Measurements from ENCODE around the gene PRKCE.
"Not testable (repeated sequence)": the region's sequence is repeated elsewhere in the genome, so short reads cannot be mapped to it uniquely, and the experiment has no call there.

Gene PRKCE

GRCh38 chr2:46194856-46195255 lies 543.4 kb downstream of the PRKCE start:
- DNase-seq (ENCODE audit: low read depth), result no peak

- DNase-seq (ENCODE audit: low read depth), result no peak
Observed at GRCh38 chr2:46195819-46196218, 544.3 kb downstream of the PRKCE start.

- no peak for DNase-seq (ENCODE audit: low read depth)
Observed at GRCh38 chr2:46196871-46197462, 545.5 kb downstream of the PRKCE start.

GRCh38 chr2:46197672-46198071 lies 546.2 kb downstream of the PRKCE start:
- DNase-seq (ENCODE audit: low read depth), result no peak

- no peak for DNase-seq (ENCODE audit: low read depth)
Observed at GRCh38 chr2:46198164-46198883, 546.8 kb downstream of the PRKCE start.

GRCh38 chr2:46198966-46199365 lies 547.5 kb downstream of the PRKCE start:
- no peak for DNase-seq (ENCODE audit: low read depth)

- no peak for DNase-seq (ENCODE audit: low read depth)
Observed at GRCh38 chr2:46200100-46200690, 548.7 kb downstream of the PRKCE start.

GRCh38 chr2:46200861-46201605 lies 549.6 kb downstream of the PRKCE start:
- no peak for DNase-seq (ENCODE audit: low read depth)

GRCh38 chr2:46202453-46202852 lies 551.0 kb downstream of the PRKCE start:
- DNase-seq (ENCODE audit: low read depth), result no peak

- DNase-seq (ENCODE audit: low read depth), result no peak
Observed at GRCh38 chr2:46202987-46203386, 551.5 kb downstream of the PRKCE start.

GRCh38 chr2:46203636-46204035 lies 552.2 kb downstream of the PRKCE start:
- not testable (repeated sequence) for DNase-seq (ENCODE audit: low read depth)

GRCh38 chr2:46207591-46207990 lies 556.1 kb downstream of the PRKCE start:
- no peak for DNase-seq (ENCODE audit: low read depth)

GRCh38 chr2:46208766-46209165 lies 557.3 kb downstream of the PRKCE start:
- DNase-seq (ENCODE audit: low read depth), result no peak

GRCh38 chr2:46210063-46210462 lies 558.6 kb downstream of the PRKCE start:
- DNase-seq (ENCODE audit: low read depth), result no peak

- DNase-seq (ENCODE audit: low read depth), result no peak
Observed at GRCh38 chr2:46211461-46211860, 560.0 kb downstream of the PRKCE start.

- DNase-seq (ENCODE audit: low read depth), result no peak
Observed at GRCh38 chr2:46213906-46214305, 562.4 kb downstream of the PRKCE start.

GRCh38 chr2:46216213-46216612 lies 564.7 kb downstream of the PRKCE start:
- DNase-seq (ENCODE audit: low read depth), result no peak

GRCh38 chr2:46223514-46223913 lies 572.0 kb downstream of the PRKCE start:
- not testable (repeated sequence) for DNase-seq (ENCODE audit: low read depth)

- no peak for DNase-seq (ENCODE audit: low read depth)
Observed at GRCh38 chr2:46225150-46225625, 573.7 kb downstream of the PRKCE start.

- DNase-seq (ENCODE audit: low read depth), result no peak
Observed at GRCh38 chr2:46225730-46226129, 574.3 kb downstream of the PRKCE start.

GRCh38 chr2:46226620-46227019 lies 575.1 kb downstream of the PRKCE start:
- no peak for DNase-seq (ENCODE audit: low read depth)

GRCh38 chr2:46227022-46227421 lies 575.5 kb downstream of the PRKCE start:
- no peak for DNase-seq (ENCODE audit: low read depth)

Data from stimulated activated CD4-positive, alpha-beta T cell treated with anti-CD3 and anti-CD28 coated beads, Interleukin-2, amount 100 ng/mL, for 4 hours (primary cell).